SK-N-SH (cell line): ENCODE results near the gene QKI.

Source experiments
- CTCF ChIP-seq: fragments of 200-600 bp; sonication (generic); IDR thresholded peaks from 2 replicates; pipeline ENCODE4 v1.6.1; 2017; ENCODE audit warnings: antibody characterized with exemption, mild to moderate bottlenecking, moderate library complexity
- EP300 ChIP-seq, 2 experiments: IDR thresholded peaks; 2 replicates each; pipeline versions ENCODE4 v1.4.0 to v1.6.1; 2012; ENCODE audit warnings: borderline replicate concordance in 1 of 2, low read depth in 1 of 2, low read length in 1 of 2
- FOXJ3 ChIP-seq: sonication (generic); formaldehyde crosslinking; IDR thresholded peaks from 2 replicates; pipeline ENCODE4 v1.5.1; 2020; ENCODE audit warnings: mild to moderate bottlenecking, missing genetic modification reagents
- POLR2AphosphoS5 ChIP-seq: IDR thresholded peaks from 2 replicates; pipeline ENCODE4 v1.6.1; 2012; ENCODE audit warnings: low read depth, low read length
- RAD21 ChIP-seq: IDR thresholded peaks from 2 replicates; pipeline ENCODE4 v1.6.1; 2012; ENCODE audit warnings: mild to moderate bottlenecking, low read length
- RCOR1 ChIP-seq: fragments of 150-350 bp; IDR thresholded peaks from 2 replicates; pipeline ENCODE4 v1.6.1; 2017; ENCODE audit warnings: antibody characterized with exemption, low read length
- RFX5 ChIP-seq: IDR thresholded peaks from 2 replicates; pipeline ENCODE4 v1.6.1; 2012; ENCODE audit warnings: mild to moderate bottlenecking, improper control_type of control experiment, low read length
- SIN3A ChIP-seq: IDR thresholded peaks from 2 replicates; pipeline ENCODE4 v1.6.1; 2012; ENCODE audit warnings: low read depth, mild to moderate bottlenecking, low read length, moderate library complexity, borderline replicate concordance
- SMC3 ChIP-seq: IDR thresholded peaks from 2 replicates; pipeline ENCODE4 v1.6.1; 2012; ENCODE audit warnings: low read depth, low read length, improper control_type of control experiment
- TEAD4 ChIP-seq: IDR thresholded peaks from 2 replicates; pipeline ENCODE4 v1.4.0; 2012; ENCODE audit warnings: mild to moderate bottlenecking, borderline replicate concordance; ENCODE audit not compliant: insufficient read depth
- YY1 ChIP-seq: IDR thresholded peaks from 2 replicates; pipeline ENCODE4 v1.4.0; 2012; ENCODE audit warnings: low read depth, mild to moderate bottlenecking

GRCh38 chr6:163585932-163586437 is 171.5 kb downstream of the QKI start:
- no peak for TF ChIP-seq CTCF
- TF ChIP-seq YY1 = no peak
- no peak for TF ChIP-seq RCOR1
- TF ChIP-seq SMC3 = no peak
- no peak for TF ChIP-seq TEAD4
- no peak for TF ChIP-seq SIN3A
- TF ChIP-seq RAD21 = no peak
- TF ChIP-seq RFX5 = no peak
- TF ChIP-seq EP300 (IDR thresholded peaks at IDR 0.05; ENCODE audit: borderline replicate concordance in 1 of 2, low read depth in 1 of 2, low read length in 1 of 2) = 0 out of 4 replicates have a peak, but pooled peaks of 1 of the 2 experiments have one; percentile 45
- TF ChIP-seq POLR2AphosphoS5 = no peak
- TF ChIP-seq FOXJ3 (CRISPR knock-in tag) = no peak
